GM12878 (cell line): ENCODE measurements around the gene PIK3R5. TPM values are rescaled to one million over a fixed set of nuclear protein-coding genes. Genes with fewer than 3 reads are reported as not detected.
A peak's percentile ranks its signal among the peaks of the same experiment; 100 is the strongest.

Source experiments
- ASH2L ChIP-seq: fragments of 300-600, 200-600 bp; sonication (generic); IDR thresholded peaks from 2 replicates; pipeline ENCODE4 v1.6.1; 2017; ENCODE audit warnings: low read depth, mild to moderate bottlenecking, borderline replicate concordance
- ATF3 ChIP-seq: IDR thresholded peaks from 2 replicates; pipeline ENCODE4 v1.6.1; 2011; ENCODE audit warnings: low read depth, mild to moderate bottlenecking, low read length, moderate library complexity, borderline replicate concordance; ENCODE audit errors: extremely low read depth
- DPF2 ChIP-seq: fragments of 450-650 bp; IDR thresholded peaks from 2 replicates; pipeline ENCODE4 v1.6.1; 2017; ENCODE audit warnings: mild to moderate bottlenecking
- IKZF1 ChIP-seq: fragments of 450-650 bp; conservative IDR thresholded peaks from 2 replicates; pipeline ENCODE4 v1.6.1; 2017; ENCODE audit warnings: antibody characterized with exemption, mild to moderate bottlenecking
- IRF5 ChIP-seq: fragments of 450-650 bp; IDR thresholded peaks from 2 replicates; pipeline ENCODE4 v1.6.1; 2017; ENCODE audit warnings: borderline replicate concordance
- KAT2A ChIP-seq: conservative IDR thresholded peaks from 2 replicates; pipeline ENCODE4 v1.6.1; 2011; ENCODE audit warnings: low read depth, low read length; ENCODE audit not compliant: control insufficient read depth
- MAX ChIP-seq: IDR thresholded peaks from 2 replicates; pipeline ENCODE4 v1.6.1; 2012; ENCODE audit warnings: low read depth, low read length, improper control_type of control experiment
- NFYB ChIP-seq: IDR thresholded peaks from 2 replicates; pipeline ENCODE4 v1.6.1; 2011; ENCODE audit warnings: low read depth, mild to moderate bottlenecking, low read length, improper control_type of control experiment, moderate library complexity; ENCODE audit not compliant: insufficient read depth
- NR2F1 ChIP-seq: fragments of 450-650 bp; conservative IDR thresholded peaks from 2 replicates; pipeline ENCODE4 v1.6.1; 2017; ENCODE audit warnings: mild to moderate bottlenecking
- PBX3 ChIP-seq: IDR thresholded peaks from 2 replicates; pipeline ENCODE4 v1.6.1; 2011; ENCODE audit warnings: mild to moderate bottlenecking, low read depth, low read length, moderate library complexity; ENCODE audit not compliant: insufficient replicate concordance
- PKNOX1 ChIP-seq: fragments of 450-650 bp; IDR thresholded peaks from 2 replicates; pipeline ENCODE4 v1.6.1; 2016; ENCODE audit warnings: mild to moderate bottlenecking
- PML ChIP-seq: IDR thresholded peaks from 2 replicates; pipeline ENCODE4 v1.6.1; 2012; ENCODE audit warnings: low read length, inconsistent platforms
- SMAD1 ChIP-seq: fragments of 450-650 bp; IDR thresholded peaks from 2 replicates; pipeline ENCODE4 v1.6.1; 2018; ENCODE audit warnings: mild to moderate bottlenecking, low read depth; ENCODE audit not compliant: partially characterized antibody
- STAT3 ChIP-seq: IDR thresholded peaks from 2 replicates; pipeline ENCODE4 v1.6.1; 2011; ENCODE audit warnings: low read depth, low read length, improper control_type of control experiment
- TAF1 ChIP-seq: IDR thresholded peaks from 2 replicates; pipeline ENCODE4 v1.6.1; 2011; ENCODE audit warnings: mild to moderate bottlenecking, low read depth, low read length, borderline replicate concordance
- YY1 ChIP-seq: IDR thresholded peaks from 2 replicates; pipeline ENCODE4 v1.6.1; 2011; ENCODE audit warnings: low read depth, mild to moderate bottlenecking, low read length
- ZBTB4 ChIP-seq: fragments of 450-650 bp; formaldehyde crosslinking; IDR thresholded peaks from 2 replicates; pipeline ENCODE4 v1.4.0; 2022; ENCODE audit warnings: mild to moderate bottlenecking, moderate library complexity
- ZNF622 ChIP-seq: fragments of 450-650 bp; IDR thresholded peaks from 2 replicates; pipeline ENCODE4 v1.6.1; 2017; ENCODE audit warnings: mild to moderate bottlenecking, inconsistent platforms
- polyA plus RNA-seq, 11 experiments: library from polyadenylated mRNA; depleted of rRNA in 4 of 11; unstranded in 6 of 11; stranded (reverse) in 5 of 11; fragments of >200 nt; fragmentation: Nextera tagmentation in 4 of 11; fragmentation: Illumina TruSeq in 1 of 11; extraction: Ambion mirVana in 4 of 11; extraction: Trizol in 1 of 11; gene quantifications; 1 replicate in 1 of 11; 2 replicates in 10 of 11; pipeline versions ENCODE4 v1.2.1 to v1.2.3, GENCODE V29; 2011 to 2016; ENCODE audit warnings: inconsistent platforms in 2 of 11, missing spikeins in 2 of 11, low read depth in 1 of 11
- total RNA-seq, 4 experiments: library from RNA; depleted of rRNA in 3 of 4; stranded (reverse); fragments of >200 nt in 3 of 4; fragmentation: Illumina TruSeq in 1 of 4; extraction: Trizol in 1 of 4; gene quantifications; 2 replicates each; pipeline versions ENCODE4 v1.2.1 to v1.2.3, GENCODE V29; 2013 to 2021

PIK3R5 gene
- total and polyA plus RNA-seq, 10 of the 15 experiments (the other 5 are each of a cell fraction or from before 2014, with no cell fraction given), result 9.5 to 50.8 (median 35.5) TPM

- TF ChIP-seq PKNOX1, result peak; percentile 75
- 0 out of 2 replicates have a peak, but pooled peaks have one; percentile 1 for TF ChIP-seq NR2F1
- TF ChIP-seq ZNF622, result no peak
- TF ChIP-seq IRF5, result no peak
- TF ChIP-seq KAT2A, result no peak
- peak; percentile 28 for TF ChIP-seq PBX3
- TF ChIP-seq ASH2L, result no peak
- TF ChIP-seq ZBTB4 (CRISPR knock-in tag), result no peak
- TF ChIP-seq SMAD1, result no peak
- TF ChIP-seq PML, result no peak
- TF ChIP-seq NFYB, result no peak
- no peak for TF ChIP-seq TAF1
- TF ChIP-seq ATF3, result no peak
- TF ChIP-seq DPF2, result no peak
- no peak for TF ChIP-seq STAT3
- no peak; the same call in 1 of the 2 replicates for TF ChIP-seq IKZF1
- no peak for TF ChIP-seq YY1
- no peak for TF ChIP-seq MAX
These were observed 103.9 kb downstream of the PIK3R5 start (continued) for GRCh38 chr17:8861495-8862181.
